ENCODE data around the gene METTL13. TPM values are rescaled to one million over a fixed set of nuclear protein-coding genes. Genes with fewer than 3 reads are reported as not detected.

Gene METTL13
- total RNA-seq, 1 experiment from 2014 or later, result 22.0 TPM

- DNase-seq (ENCODE audit: low read depth), result no peak
Measured at GRCh38 chr1:171845998-171846397, 64.5 kb downstream of the METTL13 start.

Other genes starting within 250 kb of the METTL13 start
- gene MYOCOS, start 159.4 kb upstream of the METTL13 start, total RNA-seq (2014; rRNA removed; shearing (Covaris generic)), result not detected in 2 replicates
- not detected in 2 replicates for gene MYOC, start 129.0 kb upstream of the METTL13 start, total RNA-seq (2014; rRNA removed; shearing (Covaris generic))
- gene VAMP4, start 39.6 kb upstream of the METTL13 start, total RNA-seq (2014; rRNA removed; shearing (Covaris generic)), result 11.3 and 13.1 TPM in 2 replicates
- 1.7 and 4.1 TPM in 2 replicates for gene DNM3, start 59.8 kb downstream of the METTL13 start, total RNA-seq (2014; rRNA removed; shearing (Covaris generic))

Data from RPMI7951 (cell line).